ELF-1 (cell line): Measurements from ENCODE around the gene CCND2.

Experiments
- DNase-seq: peaks from one replicate; pipeline ENCODE4 v3.0.0-alpha.2; 2016; ENCODE audit warnings: low read depth, low spot score

The CCND2 gene

GRCh38 chr12:4256043-4256826 is 17.3 kb upstream of the CCND2 start:
- DNase-seq = no peak

GRCh38 chr12:4257442-4257841 is 16.1 kb upstream of the CCND2 start:
- DNase-seq = no peak

DNA sequence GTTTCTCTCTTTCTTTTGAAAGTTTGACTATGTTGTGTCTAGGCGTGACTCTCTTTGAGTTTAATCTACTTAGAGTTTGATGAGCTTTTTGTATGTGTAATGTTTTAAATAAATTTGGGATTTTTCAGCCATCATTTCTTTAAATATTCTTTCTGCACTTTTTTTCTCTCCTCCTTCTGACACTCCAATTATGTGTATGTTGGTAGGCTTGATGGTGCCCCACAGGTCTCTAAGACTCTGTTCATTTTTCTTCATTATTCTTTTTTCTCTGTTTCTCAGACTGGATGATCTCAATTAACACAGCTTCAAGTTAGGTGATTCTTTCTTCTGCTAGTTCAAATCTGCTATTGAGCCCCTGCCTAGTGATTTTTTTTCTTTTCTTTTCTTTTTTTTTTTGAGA is 14.5 kb upstream of the CCND2 start:
- DNase-seq = no peak

DNA sequence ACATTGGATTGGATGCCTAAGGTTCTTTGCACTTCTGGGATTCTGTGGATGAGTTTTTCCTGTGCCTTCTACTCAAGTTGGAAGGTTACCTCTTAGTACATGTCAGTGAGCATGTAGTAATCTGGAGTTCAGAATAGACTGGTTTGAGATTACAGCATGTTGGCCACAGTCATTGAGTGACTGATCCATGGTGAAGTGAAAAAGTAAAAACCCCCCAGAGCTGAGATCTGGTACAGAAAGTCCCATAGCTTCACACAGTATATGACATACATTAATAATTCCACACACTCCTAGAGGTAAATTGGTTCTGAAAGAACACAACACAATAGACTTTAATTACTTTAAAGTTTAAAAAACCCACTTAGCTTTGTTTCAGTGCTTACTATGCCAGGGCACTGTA is 11.9 kb upstream of the CCND2 start:
- no peak for DNase-seq

DNA sequence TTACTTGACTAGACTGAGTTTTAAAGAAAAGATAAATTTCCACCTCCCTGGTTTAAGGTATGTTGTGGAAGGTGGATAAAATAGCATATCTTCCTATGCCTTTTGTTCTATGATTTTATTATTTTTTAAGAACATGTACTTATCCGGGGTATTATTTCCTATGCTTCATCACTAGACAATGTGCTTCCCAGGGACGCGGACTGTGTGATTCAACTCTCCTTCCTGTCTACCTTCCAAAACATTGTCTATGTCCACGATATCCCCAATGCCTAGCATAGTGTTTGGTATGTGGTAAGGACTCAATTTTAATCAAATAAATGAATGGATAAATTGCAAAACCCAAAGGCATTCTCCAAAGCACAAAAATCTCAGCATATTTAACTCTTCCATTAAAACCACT is 8.3 kb upstream of the CCND2 start:
- no peak for DNase-seq

DNA sequence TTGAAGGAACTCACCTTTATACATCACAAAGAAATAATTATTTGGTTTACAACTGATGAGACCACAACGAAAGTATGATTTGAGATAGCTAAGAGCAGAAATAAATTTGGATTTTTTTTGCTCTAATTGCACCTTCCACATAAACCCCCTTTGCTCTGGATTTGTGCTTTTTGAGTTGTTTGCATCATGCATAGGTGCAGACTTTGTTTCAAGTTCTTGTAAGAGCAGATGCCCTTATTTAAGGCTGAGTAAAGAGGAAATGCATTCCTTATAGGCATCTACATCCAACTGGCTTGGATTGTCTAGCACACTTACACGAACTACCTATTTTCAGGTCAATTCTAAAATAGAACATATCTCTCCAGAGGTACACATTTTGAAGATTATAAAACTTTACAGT is 6.6 kb upstream of the CCND2 start:
- DNase-seq = no peak

- DNase-seq = no peak
Observed at GRCh38 chr12:4267704-4268328, 5.7 kb upstream of the CCND2 start.

- peak; percentile 24 for DNase-seq
Observed at GRCh38 chr12:4268329-4269181, 5.0 kb upstream of the CCND2 start.

GRCh38 chr12:4269279-4269991 is 4.1 kb upstream of the CCND2 start:
- peak; percentile 84 for DNase-seq

DNA sequence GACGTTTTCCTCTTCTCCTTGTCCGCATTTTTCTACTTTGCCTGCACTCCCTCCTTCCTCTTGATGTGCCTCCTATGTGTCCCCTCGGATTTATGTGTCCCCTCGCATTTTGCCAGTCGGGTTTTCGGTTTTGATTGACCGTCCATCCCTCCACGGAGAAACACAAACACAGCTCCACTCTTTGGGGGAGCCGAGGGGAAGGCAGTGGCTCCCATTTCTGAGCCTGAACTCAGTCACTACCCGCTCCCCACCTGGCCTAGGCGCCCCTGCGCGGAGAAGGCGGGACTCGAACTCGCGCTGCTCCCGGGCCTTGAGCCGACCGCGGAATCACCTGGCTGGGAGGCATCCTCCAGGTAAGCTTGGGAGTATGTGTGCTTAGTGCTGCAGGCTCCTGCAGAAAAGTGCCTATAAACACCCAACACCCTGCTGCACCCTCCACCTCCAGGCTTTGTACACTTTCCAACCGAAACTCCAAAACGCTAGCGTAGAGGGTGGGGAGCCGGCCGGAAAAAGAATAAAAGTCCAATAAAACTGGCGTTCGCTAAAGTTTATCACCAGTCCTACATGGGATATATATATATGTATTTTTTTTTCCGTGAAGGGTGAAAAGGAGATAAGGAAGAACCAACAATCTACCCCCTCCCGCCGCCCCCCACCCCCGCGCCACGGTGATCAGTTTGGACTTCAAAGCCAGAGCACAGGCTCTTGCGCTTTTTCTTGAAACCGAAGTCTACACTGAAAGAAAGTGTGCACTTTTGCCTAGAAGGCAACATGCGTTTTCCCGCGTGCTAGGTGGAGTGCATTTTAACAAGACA is 3.3 kb upstream of the CCND2 start:
- DNase-seq = peak; percentile 22

DNA sequence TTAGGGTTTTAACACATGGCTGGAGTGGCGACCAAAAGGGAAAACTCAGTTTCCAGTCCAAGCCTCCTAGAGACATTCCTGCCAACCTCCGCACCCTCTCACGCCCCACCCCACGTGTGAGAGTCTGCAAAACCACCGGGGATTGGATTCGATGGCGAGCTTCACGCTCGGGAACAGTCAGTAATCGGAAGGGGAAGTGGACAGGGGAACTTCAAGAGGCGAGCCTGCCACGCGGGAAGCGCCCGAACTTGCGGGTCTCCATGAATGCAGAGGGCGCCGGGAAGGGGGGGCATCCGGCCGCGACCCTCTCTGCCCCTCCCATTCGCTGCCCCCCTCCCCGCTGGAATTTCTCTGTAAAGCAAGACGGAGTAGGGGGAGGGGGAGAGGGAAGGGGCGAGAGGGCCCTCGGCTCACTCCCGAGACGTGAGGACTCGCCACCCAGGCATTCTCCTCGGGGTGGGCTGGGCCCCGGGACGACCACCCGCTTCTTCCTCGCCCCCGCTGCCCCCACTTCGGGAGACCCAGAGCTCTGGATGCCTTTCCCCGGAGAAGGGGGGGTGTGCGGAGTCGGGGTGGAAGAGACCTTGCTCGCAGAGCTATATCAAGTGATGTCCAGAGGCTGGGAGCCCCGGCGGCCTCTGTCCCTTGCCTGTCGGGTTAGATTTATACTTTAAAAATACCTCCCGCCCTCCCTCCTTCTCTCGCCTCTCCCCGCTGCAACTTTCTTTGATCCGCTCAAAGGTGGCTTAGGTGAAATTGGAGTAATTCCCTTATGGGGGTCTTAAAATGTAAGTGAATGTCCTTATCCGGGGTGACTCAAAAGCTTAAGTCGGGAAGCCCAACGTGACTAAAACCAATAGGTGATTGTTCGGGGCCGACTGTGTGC is 2.5 kb upstream of the CCND2 start:
- peak; percentile 73 for DNase-seq

DNA sequence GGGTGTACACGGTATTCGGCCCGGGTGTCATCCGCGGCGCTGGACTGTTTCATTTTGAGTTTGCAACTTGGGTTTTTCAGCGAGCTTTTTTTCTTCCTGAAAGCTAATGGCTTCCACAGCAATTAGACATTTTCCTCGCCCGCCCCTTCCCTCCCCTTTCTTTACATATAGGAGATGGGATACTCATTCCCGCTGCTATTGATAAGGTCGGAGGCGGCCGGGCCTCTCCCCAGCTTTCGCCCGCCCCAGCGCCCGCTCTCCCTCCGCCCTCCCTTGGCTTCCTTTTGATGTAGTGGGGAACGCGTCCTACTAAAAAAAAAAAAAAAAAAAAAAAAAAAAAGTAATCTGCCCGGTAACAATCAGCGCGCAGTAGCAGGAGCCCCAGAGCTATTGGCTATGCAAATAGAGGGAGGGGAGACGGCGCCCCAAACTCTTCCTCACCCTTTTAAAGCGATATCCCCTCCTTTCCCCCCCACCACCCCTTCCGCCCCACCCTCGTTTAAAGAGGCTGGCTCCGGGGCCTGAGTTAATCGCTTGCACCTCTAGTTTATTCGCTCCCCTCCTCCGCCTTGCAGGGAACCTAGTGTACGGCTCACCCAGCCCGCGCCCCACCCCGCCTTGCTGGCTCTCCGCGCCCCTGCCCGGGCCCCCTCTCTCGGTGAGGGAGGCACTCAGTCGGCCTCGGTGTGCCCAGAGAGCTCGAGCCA is 1.7 kb upstream of the CCND2 start:
- DNase-seq = peak; percentile 58

DNA sequence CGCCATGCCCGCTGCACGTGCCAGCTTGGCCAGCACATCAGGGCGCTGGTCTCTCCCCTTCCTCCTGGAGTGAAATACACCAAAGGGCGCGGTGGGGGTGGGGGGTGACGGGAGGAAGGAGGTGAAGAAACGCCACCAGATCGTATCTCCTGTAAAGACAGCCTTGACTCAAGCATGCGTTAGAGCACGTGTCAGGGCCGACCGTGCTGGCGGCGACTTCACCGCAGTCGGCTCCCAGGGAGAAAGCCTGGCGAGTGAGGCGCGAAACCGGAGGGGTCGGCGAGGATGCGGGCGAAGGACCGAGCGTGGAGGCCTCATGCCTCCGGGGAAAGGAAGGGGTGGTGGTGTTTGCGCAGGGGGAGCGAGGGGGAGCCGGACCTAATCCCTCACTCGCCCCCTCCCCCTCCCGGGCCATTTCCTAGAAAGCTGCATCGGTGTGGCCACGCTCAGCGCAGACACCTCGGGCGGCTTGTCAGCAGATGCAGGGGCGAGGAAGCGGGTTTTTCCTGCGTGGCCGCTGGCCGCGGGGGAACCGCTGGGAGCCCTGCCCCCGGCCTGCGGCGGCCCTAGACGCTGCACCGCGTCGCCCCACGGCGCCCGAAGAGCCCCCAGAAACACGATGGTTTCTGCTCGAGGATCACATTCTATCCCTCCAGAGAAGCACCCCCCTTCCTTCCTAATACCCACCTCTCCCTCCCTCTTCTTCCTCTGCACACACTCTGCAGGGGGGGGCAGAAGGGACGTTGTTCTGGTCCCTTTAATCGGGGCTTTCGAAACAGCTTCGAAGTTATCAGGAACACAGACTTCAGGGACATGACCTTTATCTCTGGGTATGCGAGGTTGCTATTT is 914 bp upstream of the CCND2 start:
- peak; percentile 74 for DNase-seq

DNA sequence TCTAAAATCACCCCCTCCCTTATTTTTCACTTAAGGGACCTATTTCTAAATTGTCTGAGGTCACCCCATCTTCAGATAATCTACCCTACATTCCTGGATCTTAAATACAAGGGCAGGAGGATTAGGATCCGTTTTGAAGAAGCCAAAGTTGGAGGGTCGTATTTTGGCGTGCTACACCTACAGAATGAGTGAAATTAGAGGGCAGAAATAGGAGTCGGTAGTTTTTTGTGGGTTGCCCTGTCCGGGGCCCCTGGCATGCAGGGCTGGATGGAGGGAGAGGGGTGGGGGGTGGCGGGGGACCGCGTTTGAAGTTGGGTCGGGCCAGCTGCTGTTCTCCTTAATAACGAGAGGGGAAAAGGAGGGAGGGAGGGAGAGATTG is 300 bp upstream of the CCND2 start:
- DNase-seq = no peak

- DNase-seq = peak; percentile 23
Observed at GRCh38 chr12:4274396-4275015, 944 bp downstream of the CCND2 start.

GRCh38 chr12:4275016-4275869 is 1.7 kb downstream of the CCND2 start:
- DNase-seq = peak; percentile 39

GRCh38 chr12:4275870-4276301 is 2.3 kb downstream of the CCND2 start:
- peak; percentile 41 for DNase-seq
